B cell (primary cell): Measurements from ENCODE around the gene NEO1. TPM values are rescaled to one million over a fixed set of nuclear protein-coding genes. Genes with fewer than 3 reads are reported as not detected.

ENCODE experiments used
- ATAC-seq: fragments of 200-7000 bp; cut with Tn5 transposase; one replicate; pipeline ENCODE4 v1.10.0; 2021; ENCODE audit warnings: low read depth, mild to moderate bottlenecking, moderate number of reproducible peaks, moderate library complexity
- CTCF ChIA-PET: fragments of 350-600 bp; sonication (Branson Sonifier 250); formaldehyde crosslinking; loops from one replicate; lab custom pipeline; 2021; ENCODE audit warnings: antibody characterized with exemption, inconsistent platforms; lab: Charles Lee
- POLR2A ChIA-PET: fragments of 350-600 bp; sonication (Branson Sonifier 250); formaldehyde crosslinking; loops from one replicate; lab custom pipeline; 2021; ENCODE audit warnings: antibody characterized with exemption; lab: Charles Lee
- DNase-seq: peaks from one replicate; pipeline ENCODE4 v3.0.0; 2013
- H2AFZ ChIP-seq: 2 replicates; pipeline ENCODE4 v1.6.1; 2012; ENCODE audit warnings: mild to moderate bottlenecking, low read depth, low read length; ENCODE audit not compliant: insufficient read depth, poor library complexity, severe bottlenecking
- H3K27ac ChIP-seq, 2 donors: 1 replicate in 1 of 2; 2 replicates in 1 of 2; pipeline ENCODE4 v1.5.1; 2012 to 2013; ENCODE audit warnings: low read length in 2 of 2, mild to moderate bottlenecking in 2 of 2, moderate library complexity in 1 of 2
- H3K27me3 ChIP-seq, 4 experiments: fragments of 200-600 bp in 1 of 4; sonication (generic) in 1 of 4; replicated peaks in 1 of 4; 1 replicate in 2 of 4; 2 replicates in 2 of 4; pipeline versions ENCODE4 v1.6.1 to v1.7.0; 2013 to 2016; ENCODE audit warnings: low read length in 3 of 4, mild to moderate bottlenecking in 2 of 4, mixed read lengths in 1 of 4, moderate library complexity in 1 of 4; ENCODE audit not compliant: insufficient read depth in 4 of 4, control insufficient read depth in 3 of 4; ENCODE audit errors: control extremely low read depth in 1 of 4
- H3K36me3 ChIP-seq, 2 experiments: replicated peaks in 1 of 2; 1 replicate in 1 of 2; 2 replicates in 1 of 2; pipeline versions ENCODE4 v1.6.1 to v1.7.1; 2013; ENCODE audit warnings: low read length in 1 of 2; ENCODE audit not compliant: insufficient read depth in 2 of 2, control insufficient read depth in 1 of 2; ENCODE audit errors: control extremely low read depth in 1 of 2, extremely low read depth in 1 of 2
- H3K4me1 ChIP-seq, 2 donors: fragments of 200-600 bp in 1 of 2; sonication (generic) in 1 of 2; 1 replicate in 1 of 2; 2 replicates in 1 of 2; pipeline versions ENCODE4 v1.5.1 to v1.6.1; 2013 to 2017; ENCODE audit warnings: low read length in 2 of 2; ENCODE audit not compliant: control insufficient read depth in 2 of 2, insufficient read depth in 2 of 2
- H3K4me2 ChIP-seq: replicated peaks from 2 replicates; pipeline ENCODE3; 2012; ENCODE audit warnings: mild to moderate bottlenecking, low read depth, low read length; ENCODE audit not compliant: poor library complexity, severe bottlenecking
- H3K4me3 ChIP-seq, 5 experiments: fragments of 200-600 bp in 1 of 5; sonication (generic) in 1 of 5; 1 replicate in 3 of 5; 2 replicates in 2 of 5; pipeline versions ENCODE4 v1.5.1 to v1.7.0; 2011 to 2016; ENCODE audit warnings: low read length in 4 of 5, mild to moderate bottlenecking in 4 of 5, low read depth in 2 of 5, control low read depth in 1 of 5, moderate library complexity in 1 of 5; ENCODE audit not compliant: insufficient read depth in 1 of 5; ENCODE audit errors: control extremely low read depth in 1 of 5, extremely low read depth in 1 of 5
- H3K79me2 ChIP-seq: fragments of 200-600 bp; sonication (generic); one replicate; pipeline ENCODE4 v1.6.0; 2016; ENCODE audit warnings: low read length; ENCODE audit not compliant: control insufficient read depth, insufficient read depth
- H3K9ac ChIP-seq: fragments of 200-600 bp; sonication (generic); 2 replicates; pipeline ENCODE4 v1.6.1; 2017; ENCODE audit warnings: mild to moderate bottlenecking, low read length, moderate library complexity
- H3K9me3 ChIP-seq, 3 donors: one replicate each; pipeline versions ENCODE4 v1.6.1 to v1.7.1; 2013; ENCODE audit warnings: low read length in 2 of 3; ENCODE audit not compliant: control insufficient read depth in 2 of 3, insufficient read depth in 1 of 3; ENCODE audit errors: control extremely low read depth in 1 of 3
- H4K20me1 ChIP-seq: 2 replicates; pipeline ENCODE4 v1.6.0; 2012; ENCODE audit warnings: mild to moderate bottlenecking, low read length; ENCODE audit not compliant: insufficient read depth, control insufficient read depth, poor library complexity, severe bottlenecking
- H3K27ac Mint-ChIP-seq: one replicate; pipeline ENCODE4 v1.8.0; 2021; ENCODE audit warnings: mixed read lengths
- H3K27me3 Mint-ChIP-seq: one replicate; pipeline ENCODE4 v1.8.0; 2021; ENCODE audit warnings: mixed read lengths
- H3K4me1 Mint-ChIP-seq: one replicate; pipeline ENCODE4 v1.8.0; 2021; ENCODE audit warnings: mixed read lengths
- H3K4me3 Mint-ChIP-seq: one replicate; pipeline ENCODE4 v1.8.0; 2021; ENCODE audit warnings: mixed read lengths
- H3K9me3 Mint-ChIP-seq: one replicate; pipeline ENCODE4 v1.8.0; 2022; ENCODE audit warnings: mixed read lengths; ENCODE audit not compliant: insufficient read depth
- EZH2 ChIP-seq: IDR thresholded peaks from 2 replicates; pipeline ENCODE4 v1.6.1; 2012; ENCODE audit warnings: borderline replicate concordance, low read depth, mild to moderate bottlenecking, moderate library complexity, low read length; ENCODE audit not compliant: insufficient read depth, poor library complexity, severe bottlenecking
- WGBS: methylation state at CpG from one replicate; pipeline ENCODE4 v1.1.5; 2013; ENCODE audit warnings: missing lambda C conversion rate; ENCODE audit not compliant: insufficient coverage; 5-methylcytosine and 5-hydroxymethylcytosine counted together
- intact Hi-C: fragments of 100-400 bp; cut with micrococcal nuclease; formaldehyde crosslinking; loops from one replicate; pipeline ENCODE4 v1.10.0; 2022
- polyA plus RNA-seq: library from polyadenylated mRNA; depleted of rRNA; stranded (reverse); fragments of >200 nt; gene quantifications from 2 replicates; pipeline ENCODE4 v1.2.3, GENCODE V29; 2012
- total RNA-seq, 2 donors: library from RNA; stranded (reverse); fragments of 120-200 nt in 1 of 2; gene quantifications; 1 replicate in 1 of 2; 2 replicates in 1 of 2; pipeline versions ENCODE4 v1.2.3 to v1.2.4, GENCODE V29; 2013 to 2022
- TF ChIP-seq, protein P1 (sequence below): fragments of 200-600 bp; IDR thresholded peaks from one replicate; pipeline ENCODE4 v1.8.0; 2022; ENCODE audit warnings: antibody characterized with exemption, mild to moderate bottlenecking

NEO1 gene
- total and polyA plus RNA-seq, 2 donors (not counting 1 experiment from before 2014, with no cell fraction given): 1.3 to 3.9 TPM

DNA sequence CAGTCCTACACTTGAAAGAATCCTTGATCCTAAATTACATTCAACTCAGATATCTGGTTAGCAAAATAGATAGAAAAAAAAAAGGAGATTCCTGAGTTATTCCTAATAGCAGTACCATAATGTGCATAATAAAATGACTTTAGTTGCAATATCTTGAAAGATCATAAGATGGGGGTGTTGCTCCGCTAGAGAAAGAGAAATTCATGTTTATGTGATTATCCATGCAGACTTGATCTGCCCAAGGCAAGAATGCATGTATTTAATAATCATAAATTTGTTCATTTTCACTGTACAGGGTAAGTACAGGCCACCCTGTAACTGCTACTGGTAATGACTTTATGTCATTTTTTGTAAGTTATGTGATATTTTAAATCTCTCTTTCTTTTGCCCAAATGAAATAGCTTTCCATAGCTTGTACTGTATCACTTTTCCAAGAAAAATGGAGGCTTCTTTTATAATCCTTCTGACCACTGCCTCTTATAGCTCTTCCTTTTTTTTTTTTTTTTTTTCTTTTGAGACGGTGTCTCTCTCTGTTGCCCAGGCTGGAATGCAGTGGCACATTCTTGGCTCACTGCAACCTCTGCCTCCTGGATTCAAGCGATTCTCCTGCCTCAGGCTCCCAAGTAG is 231.9 kb downstream of the NEO1 start:
- ATAC-seq (no peak), DNase-seq (peak; percentile 13)
- Mint-ChIP-seq H3K4me3 (no peak overlapping the region), H3K27ac (no peak overlapping the region), H3K27me3 (no peaks in the 10 kb centered on the region), H3K9me3 (no peaks in the 10 kb centered on the region), H3K4me1 (peaks cover 23% of the 10 kb centered on the region)
- CTCF ChIA-PET: interaction anchor here (0.6 to 1.0 kb wide), 5 partner anchors 20 to 421 kb away, joined by 3 to 5 read pairs (median 3); no protein-coding TSS in a partner anchor
- 100% methylated on average over 1 of the region's 3 CpGs for WGBS
- Histone ChIP-seq H3K4me3 (no peak overlapping the region), H3K27me3 (no peaks in the 10 kb centered on the region), H2AFZ (no peak overlapping the region), H3K4me1 (peaks cover 10 to 22% of the 10 kb centered on the region in 2 donors), H3K9ac (no peak overlapping the region), H4K20me1 (no peaks in the 10 kb centered on the region), H3K36me3 (no peaks in the 10 kb centered on the region), H3K9me3 (no peaks in the 10 kb centered on the region), H3K27ac (no peak overlapping the region), H3K4me2 (no peak overlapping the region), H3K79me2 (no peaks in the 10 kb centered on the region)
- intact Hi-C loops: loop anchor here (1.0 to 2.0 kb wide), 2 partner anchors 353 to 416 kb away; no protein-coding TSS in a partner anchor
- TF ChIP-seq, protein P1, sequence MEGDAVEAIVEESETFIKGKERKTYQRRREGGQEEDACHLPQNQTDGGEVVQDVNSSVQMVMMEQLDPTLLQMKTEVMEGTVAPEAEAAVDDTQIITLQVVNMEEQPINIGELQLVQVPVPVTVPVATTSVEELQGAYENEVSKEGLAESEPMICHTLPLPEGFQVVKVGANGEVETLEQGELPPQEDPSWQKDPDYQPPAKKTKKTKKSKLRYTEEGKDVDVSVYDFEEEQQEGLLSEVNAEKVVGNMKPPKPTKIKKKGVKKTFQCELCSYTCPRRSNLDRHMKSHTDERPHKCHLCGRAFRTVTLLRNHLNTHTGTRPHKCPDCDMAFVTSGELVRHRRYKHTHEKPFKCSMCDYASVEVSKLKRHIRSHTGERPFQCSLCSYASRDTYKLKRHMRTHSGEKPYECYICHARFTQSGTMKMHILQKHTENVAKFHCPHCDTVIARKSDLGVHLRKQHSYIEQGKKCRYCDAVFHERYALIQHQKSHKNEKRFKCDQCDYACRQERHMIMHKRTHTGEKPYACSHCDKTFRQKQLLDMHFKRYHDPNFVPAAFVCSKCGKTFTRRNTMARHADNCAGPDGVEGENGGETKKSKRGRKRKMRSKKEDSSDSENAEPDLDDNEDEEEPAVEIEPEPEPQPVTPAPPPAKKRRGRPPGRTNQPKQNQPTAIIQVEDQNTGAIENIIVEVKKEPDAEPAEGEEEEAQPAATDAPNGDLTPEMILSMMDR: peak; percentile 20
- no peak for TF ChIP-seq EZH2
- POLR2A ChIA-PET: no interaction called here

DNA sequence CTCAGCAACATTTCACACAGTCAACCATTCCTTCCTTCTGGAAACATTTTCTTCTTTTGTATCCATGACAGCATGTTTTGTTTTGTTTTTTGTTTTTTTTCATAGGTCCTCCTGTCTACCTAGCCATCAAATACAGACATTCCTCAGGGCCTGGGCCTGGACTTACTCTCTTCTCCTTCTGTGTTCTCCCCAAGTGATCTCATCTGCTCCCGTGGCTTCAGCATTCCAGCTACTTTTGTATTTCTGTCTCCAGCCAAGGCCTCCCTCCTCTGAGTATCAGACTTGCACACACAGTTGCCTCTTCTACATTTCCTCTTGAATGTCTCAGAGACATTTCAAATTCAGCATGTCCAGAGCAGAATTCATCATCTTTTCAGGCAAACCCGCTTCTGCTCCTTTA is 234.0 kb downstream of the NEO1 start:
- peaks cover 10 to 22% of the 10 kb centered on the region in 2 donors for H3K4me1 ChIP-seq
- TF ChIP-seq, protein P1: no peak
- no peak for TF ChIP-seq EZH2
- POLR2A ChIA-PET: no interaction called here
- H3K4me3 ChIP-seq: no peak overlapping the region
- Mint-ChIP-seq H3K4me3 (no peak overlapping the region), H3K9me3 (no peaks in the 10 kb centered on the region), H3K27ac (peak overlapping the region; percentile 11), H3K4me1 (peaks cover 23% of the 10 kb centered on the region), H3K27me3 (no peaks in the 10 kb centered on the region)
- H3K9ac ChIP-seq: no peak overlapping the region
- intact Hi-C loops: no loop called here
- CTCF ChIA-PET: interaction anchor here (1.0 to 2.0 kb wide), 4 partner anchors 11 to 45 kb away, joined by 3 to 8 read pairs (median 5); no protein-coding TSS in a partner anchor
- no peak overlapping the region for H2AFZ ChIP-seq
- H3K9me3 ChIP-seq: no peaks in the 10 kb centered on the region
- no peak overlapping the region for H3K4me2 ChIP-seq
- H3K36me3 ChIP-seq: no peaks in the 10 kb centered on the region
- H3K27me3 ChIP-seq: no peaks in the 10 kb centered on the region
- no peaks in the 10 kb centered on the region for H4K20me1 ChIP-seq
- WGBS: 94% methylated on average over 2 of the region's 2 CpGs
- DNase-seq: no peak
- H3K79me2 ChIP-seq: no peaks in the 10 kb centered on the region
- H3K27ac ChIP-seq: no peak overlapping the region
- no peak for ATAC-seq
